Ovary (tissue), 3 donors: ENCODE results near the gene UBE2QL1.

Experiments used
- CTCF ChIP-seq, 3 donors: fragments of 450-650 bp in 2 of 3; fragments of 200-600 bp in 1 of 3; IDR thresholded peaks; one replicate each; pipeline versions ENCODE4 v1.5.1 to v1.8.0; 2016 to 2022; ENCODE audit warnings: antibody characterized with exemption in 3 of 3, mild to moderate bottlenecking in 1 of 3
- POLR2A ChIP-seq: fragments of 450-650 bp; IDR thresholded peaks from one replicate; pipeline ENCODE4 v1.6.1; 2017; ENCODE audit warnings: antibody characterized with exemption, mild to moderate bottlenecking, moderate library complexity
- donor health status: DM: no; HTN: no; CAD: no.

GRCh38 chr5:6498968-6499367 is 50.3 kb downstream of the UBE2QL1 start:
- TF ChIP-seq CTCF (IDR thresholded peaks at IDR 0.05) (no peak), POLR2A (no peak)
